MCF 10A (cell line): ENCODE data around the gene RABGAP1L. TPM values are rescaled to one million over a fixed set of nuclear protein-coding genes. Genes with fewer than 3 reads are reported as not detected.

Source experiments
- BruUV-seq: library from RNA; stranded (reverse); fragments of 400-500 nt; replicated peaks from 2 replicates; lab custom pipeline; 2021; lab: Mats Ljungman, UMichigan
- CTCF ChIA-PET: fragments of 300-600 bp; sonication (Branson Sonifier 250); formaldehyde crosslinking; extraction: SDS; loops from one replicate; lab custom pipeline; 2021; ENCODE audit warnings: antibody characterized with exemption, inconsistent platforms; lab: Yijun Ruan, JAX
- POLR2A ChIA-PET: fragments of 300-600, 350-650 bp; sonication (Branson Sonifier 250); formaldehyde crosslinking; extraction: SDS; loops from one replicate; lab custom pipeline; 2020; ENCODE audit warnings: antibody characterized with exemption, inconsistent platforms; lab: Yijun Ruan, JAX
- DNase-seq: peaks from one replicate; pipeline ENCODE4 v3.0.0-alpha.2; 2018; ENCODE audit not compliant: unreplicated experiment
- H3K27ac Mint-ChIP-seq: one replicate; pipeline ENCODE4 v1.8.0; 2022; ENCODE audit warnings: mild to moderate bottlenecking, low read depth, mixed read lengths; ENCODE audit not compliant: unreplicated experiment
- H3K27me3 Mint-ChIP-seq: one replicate; pipeline ENCODE4 v1.8.0; 2022; ENCODE audit warnings: mixed read lengths; ENCODE audit not compliant: insufficient read depth, unreplicated experiment
- H3K36me3 Mint-ChIP-seq: one replicate; pipeline ENCODE4 v1.8.0; 2022; ENCODE audit warnings: mild to moderate bottlenecking, moderate library complexity, mixed read lengths; ENCODE audit not compliant: insufficient read depth, unreplicated experiment
- H3K4me1 Mint-ChIP-seq: one replicate; pipeline ENCODE4 v1.8.0; 2022; ENCODE audit warnings: mixed read lengths; ENCODE audit not compliant: insufficient read depth, unreplicated experiment
- H3K4me3 Mint-ChIP-seq: one replicate; pipeline ENCODE4 v1.8.0; 2022; ENCODE audit warnings: mild to moderate bottlenecking, moderate library complexity, mixed read lengths; ENCODE audit not compliant: unreplicated experiment
- H3K9me3 Mint-ChIP-seq: one replicate; pipeline ENCODE4 v1.8.0; 2022; ENCODE audit warnings: mixed read lengths; ENCODE audit not compliant: unreplicated experiment
- intact Hi-C: fragments of 100-400 bp; cut with micrococcal nuclease; formaldehyde crosslinking; loops from 2 replicates; pipeline ENCODE4 v1.14.1; 2022
- total RNA-seq: library from RNA; stranded (reverse); gene quantifications from 2 replicates; pipeline ENCODE4 v1.2.3, GENCODE V29; 2022
- TF ChIP-seq, protein P1 (sequence below): fragments of 200-600 bp; IDR thresholded peaks from one replicate; pipeline ENCODE4 v1.8.0; 2022; ENCODE audit warnings: antibody characterized with exemption, mild to moderate bottlenecking; ENCODE audit not compliant: unreplicated experiment

RABGAP1L gene
- total RNA-seq, 1 experiment from 2014 or later: 18.2 TPM

GRCh38 chr1:174736831-174737230, 577.5 kb downstream of the RABGAP1L start:
- DNase-seq: no peak

DNA sequence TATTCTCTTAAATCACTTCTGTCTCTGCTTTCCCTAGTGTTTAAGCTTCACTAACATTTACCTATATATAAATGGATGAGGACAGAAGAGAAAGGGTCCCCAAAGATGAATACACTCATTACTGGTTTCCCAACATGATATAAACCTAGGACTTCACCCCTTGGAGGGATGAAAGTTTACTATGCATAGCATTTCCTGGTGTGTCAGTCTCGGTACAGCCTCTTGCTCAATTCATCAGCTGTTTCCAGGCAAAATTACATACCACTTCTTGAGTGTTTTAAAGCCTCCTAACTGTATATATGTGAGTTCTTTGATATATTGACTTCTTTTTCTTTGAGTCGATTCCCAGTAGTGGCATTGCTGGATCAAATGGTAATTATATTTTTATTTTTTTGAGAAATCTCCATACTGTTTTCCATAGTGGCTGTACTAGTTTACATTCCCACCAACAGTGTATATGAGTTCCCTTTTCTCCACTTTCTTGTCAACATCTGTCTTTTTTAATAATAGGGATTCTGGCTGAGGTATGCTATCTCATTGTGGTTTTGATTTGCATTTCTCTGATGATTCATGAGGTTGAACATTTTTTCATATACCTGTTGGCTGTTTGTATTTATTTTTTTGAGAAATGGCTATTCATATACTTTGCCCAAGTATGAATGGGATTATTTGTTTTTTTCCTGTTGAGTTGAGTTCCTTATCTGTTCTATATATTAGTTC, 581.1 kb downstream of the RABGAP1L start:
- CTCF ChIA-PET: interaction anchor here (0.6 to 11.6 kb wide), 8 partner anchors 10 to 729 kb away, joined by 3 to 190 read pairs (median 5); no protein-coding TSS in a partner anchor
- no peaks in the 10 kb centered on the region for H3K4me1 Mint-ChIP-seq
- intact Hi-C loops: no loop called here
- BruUV-seq: no TSS peak
- H3K36me3 Mint-ChIP-seq: no peaks in the 10 kb centered on the region
- DNase-seq: peak; percentile 35
- no peak overlapping the region for H3K4me3 Mint-ChIP-seq
- no peaks in the 10 kb centered on the region for H3K27me3 Mint-ChIP-seq
- TF ChIP-seq, protein P1, sequence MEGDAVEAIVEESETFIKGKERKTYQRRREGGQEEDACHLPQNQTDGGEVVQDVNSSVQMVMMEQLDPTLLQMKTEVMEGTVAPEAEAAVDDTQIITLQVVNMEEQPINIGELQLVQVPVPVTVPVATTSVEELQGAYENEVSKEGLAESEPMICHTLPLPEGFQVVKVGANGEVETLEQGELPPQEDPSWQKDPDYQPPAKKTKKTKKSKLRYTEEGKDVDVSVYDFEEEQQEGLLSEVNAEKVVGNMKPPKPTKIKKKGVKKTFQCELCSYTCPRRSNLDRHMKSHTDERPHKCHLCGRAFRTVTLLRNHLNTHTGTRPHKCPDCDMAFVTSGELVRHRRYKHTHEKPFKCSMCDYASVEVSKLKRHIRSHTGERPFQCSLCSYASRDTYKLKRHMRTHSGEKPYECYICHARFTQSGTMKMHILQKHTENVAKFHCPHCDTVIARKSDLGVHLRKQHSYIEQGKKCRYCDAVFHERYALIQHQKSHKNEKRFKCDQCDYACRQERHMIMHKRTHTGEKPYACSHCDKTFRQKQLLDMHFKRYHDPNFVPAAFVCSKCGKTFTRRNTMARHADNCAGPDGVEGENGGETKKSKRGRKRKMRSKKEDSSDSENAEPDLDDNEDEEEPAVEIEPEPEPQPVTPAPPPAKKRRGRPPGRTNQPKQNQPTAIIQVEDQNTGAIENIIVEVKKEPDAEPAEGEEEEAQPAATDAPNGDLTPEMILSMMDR: no peak
- H3K9me3 Mint-ChIP-seq: peaks cover 5% of the 10 kb centered on the region
- POLR2A ChIA-PET: interaction anchor here (0.6 kb wide), 1 partner anchor 26 kb away, joined by 3 read pairs; no protein-coding TSS in a partner anchor
- no peak overlapping the region for H3K27ac Mint-ChIP-seq

More at GRCh38 chr1:174736831-174737230, 577.5 kb downstream of the RABGAP1L start:
- H3K9me3 Mint-ChIP-seq: peaks cover 5% of the 10 kb centered on the region
- TF ChIP-seq, protein P1: no peak
- intact Hi-C loops: no loop called here
- BruUV-seq: no TSS peak
- ChIA-PET POLR2A (no interaction called here), CTCF (interaction anchor here (0.5 to 3.4 kb wide), 2 partner anchors 475 to 1317 kb away, joined by 3 to 33 read pairs; no protein-coding TSS in a partner anchor)
- no peaks in the 10 kb centered on the region for H3K27me3 Mint-ChIP-seq
- no peak overlapping the region for H3K27ac Mint-ChIP-seq
- no peaks in the 10 kb centered on the region for H3K4me1 Mint-ChIP-seq
- H3K36me3 Mint-ChIP-seq: no peaks in the 10 kb centered on the region
- no peak overlapping the region for H3K4me3 Mint-ChIP-seq

- no peaks in the 10 kb centered on the region for H3K4me1 Mint-ChIP-seq
- CTCF ChIA-PET: interaction anchor here (0.6 to 11.6 kb wide), 23 partner anchors 8 to 1540 kb away, joined by 3 to 190 read pairs (median 3); no protein-coding TSS in a partner anchor
- DNase-seq: no peak
- H3K27ac Mint-ChIP-seq: no peak overlapping the region
- no peaks in the 10 kb centered on the region for H3K36me3 Mint-ChIP-seq
- POLR2A ChIA-PET: interaction anchor here (0.6 kb wide), 1 partner anchor 257 kb away, joined by 3 read pairs; no protein-coding TSS in a partner anchor
- no TSS peak for BruUV-seq
- TF ChIP-seq, protein P1: no peak
- H3K9me3 Mint-ChIP-seq: no peaks in the 10 kb centered on the region
- H3K4me3 Mint-ChIP-seq: no peak overlapping the region
- intact Hi-C loops: no loop called here
- H3K27me3 Mint-ChIP-seq: no peaks in the 10 kb centered on the region
Observed at GRCh38 chr1:174742805-174743653, 583.7 kb downstream of the RABGAP1L start.
